Motor neuron (in vitro differentiated cells): ENCODE results near the gene HPCAL4. TPM values are rescaled to one million over a fixed set of nuclear protein-coding genes. Genes with fewer than 3 reads are reported as not detected.

Experiments used
- ATAC-seq, 8 experiments: fragments of 200-7000 bp; cut with Tn5 transposase; replicated peaks in 6 of 8; 2 replicates each; pipeline ENCODE4 v1.8.0; 2021; ENCODE audit warnings: mild to moderate bottlenecking in 8 of 8, moderate library complexity in 8 of 8
- H3K27ac ChIP-seq, 2 donors: fragments of 250-450 bp; sonication (Bioruptor Pico); 2 replicates each; pipeline ENCODE4 v1.9.0; 2021; ENCODE audit warnings: antibody characterized with exemption in 2 of 2, mild to moderate bottlenecking in 2 of 2, moderate library complexity in 1 of 2
- H3K4me1 ChIP-seq, 2 donors: fragments of 250-450 bp; sonication (Bioruptor Pico); replicated peaks in 1 of 2; 2 replicates each; pipeline ENCODE4 v1.6.1; 2021; ENCODE audit warnings: antibody characterized with exemption in 2 of 2, mild to moderate bottlenecking in 2 of 2, moderate library complexity in 1 of 2
- H3K4me3 ChIP-seq, 5 donors: fragments of 250-450 bp; sonication (Bioruptor Pico); 2 replicates each; pipeline ENCODE4 v1.9.0; 2021; ENCODE audit warnings: antibody characterized with exemption in 5 of 5, mild to moderate bottlenecking in 5 of 5, moderate library complexity in 4 of 5
- WGBS, 10 experiments: fragments of 450-650 bp; shearing (Covaris generic); methylation state at CpG; one replicate each; pipeline ENCODE4 v1.0.0; 2022; 5-methylcytosine and 5-hydroxymethylcytosine counted together
- in situ Hi-C, 9 experiments: fragments of 400-800 bp; cut with MboI; loops; one replicate each; pipeline ENCODE4 v1.15.0; 2021; ENCODE audit warnings: low sequenced_read_pairs in 9 of 9, low pct_unique_long_range_greater_than_20kb in 2 of 9; ENCODE audit not compliant: unreplicated experiment in 9 of 9
- total RNA-seq, 8 experiments: library from RNA; unstranded; fragments of 300-600 nt; gene quantifications; 2 replicates each; pipeline versions ENCODE4 v1.2.3 to v1.2.4, GENCODE V29; 2022

Gene HPCAL4
- total RNA-seq, 8 experiments from 2014 or later: 0.17 to 36.8 (median 15.9) TPM

- no peak overlapping the region for H3K4me3 ChIP-seq
- no peak overlapping the region for H3K27ac ChIP-seq
- 0 to 40% (median 3%) methylated on average over 1 to 2 of the region's 2 CpGs; no CpG with 5 or more reads in 2 of the 10 experiments for WGBS, 10 experiments
- H3K4me1 ChIP-seq: peaks cover 3 to 9% of the 10 kb centered on the region in 2 donors
- ATAC-seq: no peak
- in situ Hi-C loops: loop anchor here in 5 of 9 experiments (10.0 to 25.0 kb wide), 3 partner anchors 110 to 135 kb away; partner anchors contain the start of gene PABPC4 (in 1 of the 5)
These were observed 31.3 kb upstream of the HPCAL4 start for GRCh38 chr1:39722495-39722894.

GRCh38 chr1:39721664-39722063 lies 30.4 kb upstream of the HPCAL4 start:
- H3K4me3 ChIP-seq: no peak overlapping the region
- peaks cover 3 to 9% of the 10 kb centered on the region in 2 donors for H3K4me1 ChIP-seq
- in situ Hi-C loops: loop anchor here in 5 of 9 experiments (10.0 to 25.0 kb wide), 3 partner anchors 109 to 134 kb away; partner anchors contain the start of gene PABPC4 (in 1 of the 5)
- no peak overlapping the region for H3K27ac ChIP-seq
- peak in 1 of 8 experiments; percentile 39 for ATAC-seq

GRCh38 chr1:39720094-39720999 lies 29.1 kb upstream of the HPCAL4 start:
- H3K4me1 ChIP-seq: peaks cover 3 to 9% of the 10 kb centered on the region in 2 donors
- no peak overlapping the region for H3K4me3 ChIP-seq
- no peak overlapping the region for H3K27ac ChIP-seq
- ATAC-seq: peak; percentile 56 to 86 (median 71)
- WGBS, 10 experiments: 0 to 50% (median 24%) methylated on average over 1 to 7 of the region's 7 CpGs; no CpG with 5 or more reads in 1 of the 10 experiments
- in situ Hi-C loops: loop anchor here in 5 of 9 experiments (10.0 to 25.0 kb wide), 3 partner anchors 108 to 133 kb away; partner anchors contain the start of gene PABPC4 (in 1 of the 5)

- peaks cover 10 to 18% of the 10 kb centered on the region in 2 donors for H3K4me1 ChIP-seq
- no peak overlapping the region for H3K27ac ChIP-seq
- peak in 1 of 8 experiments; percentile 57 for ATAC-seq
- in situ Hi-C loops: loop anchor here in 5 of 9 experiments (10.0 to 25.0 kb wide), 3 partner anchors 106 to 131 kb away; partner anchors contain the start of gene PABPC4 (in 1 of the 5)
- 3 to 60% (median 20%) methylated on average over 1 to 6 of the region's 6 CpGs; no CpG with 5 or more reads in 1 of the 10 experiments for WGBS, 10 experiments
- no peak overlapping the region for H3K4me3 ChIP-seq
These were observed 26.6 kb upstream of the HPCAL4 start for GRCh38 chr1:39717809-39718208.

- 68 to 86% (median 76%) methylated on average over 2 to 4 of the region's 5 CpGs; no CpG with 5 or more reads in 7 of the 10 experiments for WGBS, 10 experiments
- Histone ChIP-seq H3K4me3 (no peak overlapping the region), H3K27ac (no peak overlapping the region), H3K4me1 (peaks cover 12 to 21% of the 10 kb centered on the region in 2 donors)
- no peak for ATAC-seq
- in situ Hi-C loops: loop anchor here in 5 of 9 experiments (10.0 to 25.0 kb wide), 3 partner anchors 101 to 126 kb away; partner anchors contain the start of gene PABPC4 (in 1 of the 5)
These were observed 22.3 kb upstream of the HPCAL4 start for GRCh38 chr1:39713557-39713956.

- no peak overlapping the region for H3K4me3 ChIP-seq
- no peak overlapping the region for H3K27ac ChIP-seq
- ATAC-seq: peak in 1 of 8 experiments; percentile 45
- 0 to 67% (median 34%) methylated on average over 1 to 6 of the region's 6 CpGs for WGBS, 10 experiments
- H3K4me1 ChIP-seq: peaks cover 12 to 21% of the 10 kb centered on the region in 2 donors
- in situ Hi-C loops: loop anchor here in 5 of 9 experiments (10.0 to 25.0 kb wide), 3 partner anchors 100 to 125 kb away; partner anchors contain the start of gene PABPC4 (in 1 of the 5)
These were observed 20.7 kb upstream of the HPCAL4 start for GRCh38 chr1:39711966-39712340.

- ATAC-seq: peak in 7 of 8 experiments; percentile 41 to 74 (median 57)
- Histone ChIP-seq H3K4me1 (peaks cover 12 to 21% of the 10 kb centered on the region in 2 donors), H3K4me3 (no peak overlapping the region), H3K27ac (no peak overlapping the region)
- 24 to 100% (median 51%) methylated on average over 1 to 12 of the region's 12 CpGs for WGBS, 10 experiments
- in situ Hi-C loops: loop anchor here in 5 of 9 experiments (10.0 to 25.0 kb wide), 3 partner anchors 99 to 124 kb away; partner anchors contain the start of gene PABPC4 (in 1 of the 5)
These were observed 20.1 kb upstream of the HPCAL4 start for GRCh38 chr1:39711104-39711965.

GRCh38 chr1:39707506-39707905 lies 16.3 kb upstream of the HPCAL4 start:
- in situ Hi-C loops: loop anchor here in 4 of 9 experiments (25.0 kb wide), 2 partner anchors 95 to 120 kb away; partner anchors contain the start of gene PABPC4 (in 1 of the 4)
- 46 to 97% (median 80%) methylated on average over 3 to 4 of the region's 4 CpGs; no CpG with 5 or more reads in 2 of the 10 experiments for WGBS, 10 experiments

GRCh38 chr1:39704757-39705156 lies 13.5 kb upstream of the HPCAL4 start:
- WGBS, 10 experiments: 29 to 100% (median 73%) methylated on average over 1 of the region's 1 CpG; no CpG with 5 or more reads in 2 of the 10 experiments
- in situ Hi-C loops: loop anchor here in 4 of 9 experiments (25.0 kb wide), 2 partner anchors 92 to 117 kb away; partner anchors contain the start of gene PABPC4 (in 1 of the 4)
- Histone ChIP-seq H3K4me3 (no peak overlapping the region), H3K4me1 (peaks cover 10 to 16% of the 10 kb centered on the region in 2 donors), H3K27ac (no peak overlapping the region)
- ATAC-seq: no peak

More at GRCh38 chr1:39707506-39707905, 16.3 kb upstream of the HPCAL4 start:
- ATAC-seq: no peak
- Histone ChIP-seq H3K4me3 (no peak overlapping the region), H3K4me1 (peaks cover 3 to 14% of the 10 kb centered on the region in 2 donors), H3K27ac (no peak overlapping the region)

- WGBS, 10 experiments: 0 to 46% (median 19%) methylated on average over 1 to 3 of the region's 12 CpGs; no CpG with 5 or more reads in 6 of the 10 experiments
- in situ Hi-C loops: loop anchor here in 4 of 9 experiments (25.0 kb wide), 2 partner anchors 89 to 114 kb away; partner anchors contain the start of gene PABPC4 (in 1 of the 4)
- Histone ChIP-seq H3K27ac (no peak overlapping the region), H3K4me1 (peaks cover 10 to 16% of the 10 kb centered on the region in 2 donors), H3K4me3 (no peak overlapping the region)
- peak in 3 of 8 experiments; percentile 5 to 11 (median 6) for ATAC-seq
These were observed 9.8 kb upstream of the HPCAL4 start for GRCh38 chr1:39701049-39701439.

- in situ Hi-C loops: loop anchor here in 4 of 9 experiments (25.0 kb wide), 2 partner anchors 88 to 113 kb away; partner anchors contain the start of gene PABPC4 (in 1 of the 4)
- H3K4me1 ChIP-seq: peaks cover 10 to 16% of the 10 kb centered on the region in 2 donors
- H3K27ac ChIP-seq: no peak overlapping the region
- WGBS, 10 experiments: 0 to 80% (median 58%) methylated on average over 1 to 3 of the region's 3 CpGs; no CpG with 5 or more reads in 4 of the 10 experiments
- no peak for ATAC-seq
- no peak overlapping the region for H3K4me3 ChIP-seq
These were observed 9.1 kb upstream of the HPCAL4 start for GRCh38 chr1:39700348-39700747.

- ATAC-seq: no peak
- Histone ChIP-seq H3K4me1 (peaks cover 10 to 16% of the 10 kb centered on the region in 2 donors), H3K4me3 (no peak overlapping the region), H3K27ac (no peak overlapping the region)
- in situ Hi-C loops: no loop called here
- WGBS, 10 experiments: 75 to 100% (median 86%) methylated on average over 1 to 2 of the region's 3 CpGs; no CpG with 5 or more reads in 4 of the 10 experiments
These were observed 8.2 kb upstream of the HPCAL4 start for GRCh38 chr1:39699419-39699818.
